Neuronal stem cell (in vitro differentiated cells): ENCODE measurements around the gene COQ8A.

Source experiments
- DNase-seq: peaks from one replicate; pipeline ENCODE4 v3.0.0-alpha.2; 2013; ENCODE audit warnings: low spot score
- H2AFZ ChIP-seq: one replicate; pipeline ENCODE4 v1.6.1; 2013; ENCODE audit warnings: mild to moderate bottlenecking, low read length, inconsistent platforms
- H2AK5ac ChIP-seq: 2 replicates; pipeline ENCODE4 v1.6.1; 2013; ENCODE audit warnings: low read depth, mild to moderate bottlenecking, inconsistent platforms, low read length, moderate library complexity, mixed read lengths
- H2BK120ac ChIP-seq: 2 replicates; pipeline ENCODE4 v1.6.1; 2013; ENCODE audit warnings: low read depth, mild to moderate bottlenecking, inconsistent platforms, low read length, moderate library complexity, mixed read lengths
- H2BK12ac ChIP-seq: one replicate; pipeline ENCODE4 v1.6.1; 2013; ENCODE audit warnings: low read length, inconsistent platforms
- H2BK15ac ChIP-seq: 2 replicates; pipeline ENCODE4 v1.6.1; 2013; ENCODE audit warnings: mild to moderate bottlenecking, low read length, inconsistent platforms, mixed read lengths
- H2BK5ac ChIP-seq: one replicate; pipeline ENCODE4 v1.6.1; 2013; ENCODE audit warnings: inconsistent platforms, mild to moderate bottlenecking, low read length, moderate library complexity
- H3K14ac ChIP-seq: one replicate; pipeline ENCODE4 v1.6.1; 2013; ENCODE audit warnings: low read length, inconsistent platforms
- H3K18ac ChIP-seq: 2 replicates; pipeline ENCODE4 v1.6.1; 2013; ENCODE audit warnings: low read length, inconsistent platforms
- H3K23ac ChIP-seq: 2 replicates; pipeline ENCODE4 v1.6.1; 2013; ENCODE audit warnings: low read depth, mild to moderate bottlenecking, mixed read lengths, low read length, inconsistent platforms; ENCODE audit not compliant: poor library complexity
- H3K27ac ChIP-seq: replicated peaks from 3 replicates; pipeline ENCODE4 v1.5.1; 2013; ENCODE audit warnings: low read length, inconsistent platforms
- H3K27me3 ChIP-seq, 3 experiments: 2 replicates each; pipeline ENCODE4 v1.6.1; 2013; ENCODE audit warnings: low read length in 3 of 3, mild to moderate bottlenecking in 2 of 3, inconsistent platforms in 1 of 3, low read depth in 1 of 3, mixed read lengths in 1 of 3, moderate library complexity in 1 of 3; ENCODE audit not compliant: control insufficient read depth in 3 of 3, insufficient read depth in 3 of 3
- H3K36me3 ChIP-seq, 2 donors: replicated peaks in 1 of 2; 2 replicates each; pipeline ENCODE4 v1.6.1; 2013; ENCODE audit warnings: low read length in 2 of 2; ENCODE audit not compliant: control insufficient read depth in 2 of 2, insufficient read depth in 2 of 2
- H3K4ac ChIP-seq: 2 replicates; pipeline ENCODE4 v1.6.1; 2013; ENCODE audit warnings: inconsistent platforms, mild to moderate bottlenecking, low read length, moderate library complexity
- H3K4me1 ChIP-seq, 2 donors: 1 replicate in 1 of 2; 2 replicates in 1 of 2; pipeline ENCODE4 v1.6.1; 2013; ENCODE audit warnings: low read length in 2 of 2, low read depth in 1 of 2; ENCODE audit not compliant: control insufficient read depth in 2 of 2, insufficient read depth in 1 of 2
- H3K4me2 ChIP-seq: one replicate; pipeline ENCODE4 v1.6.1; 2013; ENCODE audit warnings: mild to moderate bottlenecking, low read length, inconsistent platforms; ENCODE audit not compliant: insufficient read depth, poor library complexity, severe bottlenecking
- H3K4me3 ChIP-seq, 2 donors: 2 replicates each; pipeline ENCODE4 v1.5.1; 2013; ENCODE audit warnings: low read length in 2 of 2, mild to moderate bottlenecking in 2 of 2, inconsistent platforms in 1 of 2, moderate library complexity in 1 of 2
- H3K79me1 ChIP-seq: one replicate; pipeline ENCODE4 v1.6.1; 2013; ENCODE audit warnings: low read depth, mild to moderate bottlenecking, inconsistent platforms, low read length, moderate library complexity
- H3K9ac ChIP-seq: one replicate; pipeline ENCODE4 v1.6.1; 2013; ENCODE audit warnings: mild to moderate bottlenecking, low read depth, low read length, inconsistent platforms; ENCODE audit not compliant: poor library complexity
- H3K9me3 ChIP-seq, 2 donors: replicated peaks in 1 of 2; 2 replicates each; pipeline versions ENCODE3 to v1.6.1; 2013; ENCODE audit warnings: low read length in 2 of 2, mild to moderate bottlenecking in 2 of 2, inconsistent platforms in 1 of 2, low read depth in 1 of 2, mixed read lengths in 1 of 2, moderate library complexity in 1 of 2; ENCODE audit not compliant: control insufficient read depth in 2 of 2, insufficient read depth in 1 of 2
- H4K8ac ChIP-seq: one replicate; pipeline ENCODE4 v1.6.1; 2013; ENCODE audit warnings: low read depth, mild to moderate bottlenecking, inconsistent platforms, low read length, moderate library complexity
- H4K91ac ChIP-seq: one replicate; pipeline ENCODE4 v1.6.1; 2013; ENCODE audit warnings: low read length, low read depth, mild to moderate bottlenecking, inconsistent platforms; ENCODE audit not compliant: poor library complexity
- WGBS, 2 donors: extraction: QIAGEN DNeasy Blood & Tissue Kit; methylation state at CpG; one replicate each; pipeline ENCODE4 v1.1.7; 2013; ENCODE audit warnings: missing lambda C conversion rate in 2 of 2, mixed read lengths in 1 of 2; ENCODE audit not compliant: insufficient read length in 2 of 2, insufficient replicate concordance in 1 of 2; ENCODE audit errors: extremely low coverage in 2 of 2; 5-methylcytosine and 5-hydroxymethylcytosine counted together

Gene COQ8A

GRCh38 chr1:226912587-226913176 lies 27.4 kb upstream of the COQ8A start:
- H3K27me3 ChIP-seq, result no peaks in the 10 kb centered on the region

GRCh38 chr1:226915672-226915995 lies 24.5 kb upstream of the COQ8A start:
- no peak overlapping the region for H4K8ac ChIP-seq
- no peak overlapping the region for H3K4me2 ChIP-seq
- H3K4me1 ChIP-seq, result peaks cover 0 to 4% of the 10 kb centered on the region in 2 donors
- H3K23ac ChIP-seq, result no peak overlapping the region
- no peak overlapping the region for H3K27ac ChIP-seq
- H4K91ac ChIP-seq, result no peak overlapping the region
- no peak overlapping the region for H2BK15ac ChIP-seq
- no peak overlapping the region for H3K9ac ChIP-seq
- H2BK12ac ChIP-seq, result no peak overlapping the region
- no peaks in the 10 kb centered on the region for H3K79me1 ChIP-seq
- no peak overlapping the region for H3K14ac ChIP-seq
- H3K4me3 ChIP-seq, result no peak overlapping the region
- peaks cover 0 to 3% of the 10 kb centered on the region in 2 donors for H3K36me3 ChIP-seq
- H2AK5ac ChIP-seq, result no peak overlapping the region
- no peak overlapping the region for H3K18ac ChIP-seq
- no peak overlapping the region for H2AFZ ChIP-seq
- peaks cover 0 to 2% of the 10 kb centered on the region in 2 donors for H3K9me3 ChIP-seq
- H3K4ac ChIP-seq, result no peak overlapping the region
- no peak overlapping the region for H2BK120ac ChIP-seq
- no peak for DNase-seq
- no peaks in the 10 kb centered on the region for H3K27me3 ChIP-seq
- no peak overlapping the region for H2BK5ac ChIP-seq
- WGBS, 2 donors, result no CpG with 5 or more reads among the region's 3 CpGs

More at GRCh38 chr1:226912587-226913176, 27.4 kb upstream of the COQ8A start:
- Histone ChIP-seq H3K36me3 (peaks cover 2 to 4% of the 10 kb centered on the region in 2 donors), H4K91ac (no peak overlapping the region), H2BK5ac (no peak overlapping the region), H3K14ac (no peak overlapping the region), H2BK15ac (no peak overlapping the region), H3K23ac (no peak overlapping the region), H3K4ac (no peak overlapping the region), H3K4me3 (no peak overlapping the region), H4K8ac (no peak overlapping the region), H3K18ac (no peak overlapping the region), H2BK120ac (no peak overlapping the region), H2AFZ (no peak overlapping the region), H2AK5ac (no peak overlapping the region), H3K9ac (no peak overlapping the region), H3K4me2 (no peak overlapping the region), H3K4me1 (no peaks in the 10 kb centered on the region), H2BK12ac (no peak overlapping the region), H3K27ac (no peak overlapping the region), H3K79me1 (no peaks in the 10 kb centered on the region), H3K9me3 (no peaks in the 10 kb centered on the region)
- no peak for DNase-seq
- WGBS, 2 donors, result no CpG with 5 or more reads among the region's 13 CpGs

- H3K9me3 ChIP-seq, result peaks cover 0 to 2% of the 10 kb centered on the region in 2 donors
- WGBS, 2 donors, result 100% methylated on average over 1 of the region's 2 CpGs; no CpG with 5 or more reads in 1 of the 2 donors
Measured at GRCh38 chr1:226916497-226916896, 23.6 kb upstream of the COQ8A start.

GRCh38 chr1:226919587-226919986 lies 20.5 kb upstream of the COQ8A start:
- Histone ChIP-seq H3K79me1 (no peaks in the 10 kb centered on the region), H3K4ac (no peak overlapping the region), H3K4me1 (peaks cover 0 to 4% of the 10 kb centered on the region in 2 donors), H3K14ac (no peak overlapping the region), H2BK5ac (no peak overlapping the region), H3K4me2 (no peak overlapping the region), H3K4me3 (no peak overlapping the region), H2BK12ac (no peak overlapping the region), H4K8ac (no peak overlapping the region), H3K9ac (no peak overlapping the region), H3K27ac (no peak overlapping the region), H3K18ac (no peak overlapping the region), H3K23ac (no peak overlapping the region), H3K27me3 (no peaks in the 10 kb centered on the region), H3K9me3 (peaks cover 0 to 2% of the 10 kb centered on the region in 2 donors), H2AFZ (no peak overlapping the region), H2AK5ac (no peak overlapping the region), H4K91ac (no peak overlapping the region), H3K36me3 (peaks cover 0 to 3% of the 10 kb centered on the region in 2 donors), H2BK120ac (no peak overlapping the region), H2BK15ac (no peak overlapping the region)
- WGBS, 2 donors, result no CpG with 5 or more reads among the region's 5 CpGs
- no peak for DNase-seq

More at GRCh38 chr1:226916497-226916896, 23.6 kb upstream of the COQ8A start:
- Histone ChIP-seq H3K14ac (no peak overlapping the region), H3K4ac (no peak overlapping the region), H3K36me3 (peaks cover 0 to 3% of the 10 kb centered on the region in 2 donors), H2AK5ac (no peak overlapping the region), H2BK15ac (no peak overlapping the region), H3K9ac (no peak overlapping the region), H3K4me2 (no peak overlapping the region), H2AFZ (no peak overlapping the region), H2BK5ac (no peak overlapping the region), H3K4me3 (no peak overlapping the region), H4K91ac (no peak overlapping the region), H3K27ac (no peak overlapping the region), H4K8ac (no peak overlapping the region), H3K79me1 (no peaks in the 10 kb centered on the region), H3K23ac (no peak overlapping the region), H3K27me3 (no peaks in the 10 kb centered on the region), H2BK120ac (no peak overlapping the region), H3K18ac (no peak overlapping the region), H2BK12ac (no peak overlapping the region), H3K4me1 (peaks cover 0 to 4% of the 10 kb centered on the region in 2 donors)
- DNase-seq, result no peak
